Endothelial cell of umbilical vein (primary cell): ENCODE measurements around the gene PPM1L. TPM values are rescaled to one million over a fixed set of nuclear protein-coding genes. Genes with fewer than 3 reads are reported as not detected.
A peak's percentile ranks its signal among the peaks of the same experiment; 100 is the strongest.

Experiments used
- BruUV-seq: library from RNA; stranded (reverse); fragments of 400-500 nt; replicated peaks from 2 replicates; lab custom pipeline; 2021; lab: Mats Ljungman, UMichigan
- CTCF ChIA-PET: fragments of 300-600, 350-600 bp; sonication (Branson Sonifier 250); formaldehyde crosslinking; loops from one replicate; lab custom pipeline; 2021; ENCODE audit warnings: antibody characterized with exemption, inconsistent platforms; lab: Charles Lee
- POLR2A ChIA-PET: fragments of 300-600, 350-600 bp; sonication (Branson Sonifier 250); formaldehyde crosslinking; loops from one replicate; lab custom pipeline; 2021; ENCODE audit warnings: antibody characterized with exemption, inconsistent platforms; lab: Charles Lee
- DNase-seq: peaks from one replicate; pipeline ENCODE4 v3.0.0-alpha.2; 2011; ENCODE audit warnings: low read depth, low spot score
- FAIRE-seq: peaks from 2 replicates; lab custom pipeline; 2011; peaks lifted over from hg19 to GRCh38; lab: Jason Lieb, UNC
- H2AFZ ChIP-seq: 2 replicates; pipeline ENCODE4 v1.6.0; 2012; ENCODE audit warnings: low read depth, low read length, control low read depth, inconsistent platforms
- H3K27ac ChIP-seq: 2 replicates; pipeline ENCODE4 v1.5.1; 2011; ENCODE audit warnings: low read depth, mild to moderate bottlenecking, control low read depth, low read length, moderate library complexity; ENCODE audit not compliant: insufficient read depth
- H3K27me3 ChIP-seq, 2 experiments: 2 replicates each; pipeline versions ENCODE4 v1.6.0 to v1.6.1; 2011; ENCODE audit warnings: low read length in 2 of 2, mixed read lengths in 1 of 2; ENCODE audit not compliant: control insufficient read depth in 2 of 2, insufficient read depth in 2 of 2
- H3K36me3 ChIP-seq, 2 experiments: 2 replicates in 1 of 2; 3 replicates in 1 of 2; pipeline ENCODE4 v1.5.1; 2011; ENCODE audit warnings: low read length in 2 of 2, mild to moderate bottlenecking in 1 of 2, moderate library complexity in 1 of 2; ENCODE audit not compliant: control insufficient read depth in 2 of 2, insufficient read depth in 2 of 2; ENCODE audit errors: extremely low read depth in 1 of 2
- H3K4me1 ChIP-seq: 3 replicates; pipeline ENCODE4 v1.5.1; 2011; ENCODE audit warnings: mild to moderate bottlenecking, low read length; ENCODE audit not compliant: control insufficient read depth, insufficient read depth; ENCODE audit errors: extremely low read depth
- H3K4me2 ChIP-seq: 2 replicates; pipeline ENCODE4 v1.6.1; 2011; ENCODE audit warnings: low read length, control low read depth, mixed read lengths; ENCODE audit not compliant: insufficient read depth
- H3K4me3 ChIP-seq, 3 experiments: fragments of 200-600 bp in 1 of 3; sonication (generic), shearing (Covaris generic) in 1 of 3; replicated peaks in 1 of 3; 2 replicates each; pipeline ENCODE4 v1.5.1; 2011 to 2016; ENCODE audit warnings: control low read depth in 3 of 3, low read length in 3 of 3, mild to moderate bottlenecking in 2 of 3, inconsistent platforms in 1 of 3, low read depth in 1 of 3, moderate library complexity in 1 of 3; ENCODE audit not compliant: insufficient read depth in 1 of 3
- H3K79me2 ChIP-seq: 2 replicates; pipeline ENCODE4 v1.6.0; 2012; ENCODE audit warnings: low read length, inconsistent platforms; ENCODE audit not compliant: control insufficient read depth, insufficient read depth
- H3K9ac ChIP-seq: replicated peaks from 2 replicates; pipeline ENCODE3; 2011; ENCODE audit warnings: low read length, control low read depth; ENCODE audit not compliant: insufficient read depth; ENCODE audit errors: extremely low read depth
- H3K9me1 ChIP-seq: replicated peaks from 3 replicates; pipeline ENCODE4 v1.6.0; 2011; ENCODE audit warnings: mild to moderate bottlenecking, low read length; ENCODE audit not compliant: control insufficient read depth, insufficient read depth; ENCODE audit errors: extremely low read depth
- H3K9me3 ChIP-seq: replicated peaks from 2 replicates; pipeline ENCODE4 v1.5.1; 2012; ENCODE audit warnings: low read length, inconsistent platforms; ENCODE audit not compliant: control insufficient read depth, insufficient read depth
- H4K20me1 ChIP-seq: replicated peaks from 2 replicates; pipeline ENCODE3; 2011; ENCODE audit warnings: mild to moderate bottlenecking, low read length; ENCODE audit not compliant: control insufficient read depth, insufficient read depth; ENCODE audit errors: extremely low read depth
- CTCF ChIP-seq, 2 donors: IDR thresholded peaks; 1 replicate in 1 of 2; 2 replicates in 1 of 2; pipeline ENCODE4 v1.5.1; 2011; ENCODE audit warnings: low read length in 2 of 2, mild to moderate bottlenecking in 2 of 2, moderate library complexity in 2 of 2, control low read depth in 1 of 2, inconsistent platforms in 1 of 2, low read depth in 1 of 2; ENCODE audit not compliant: insufficient read depth in 1 of 2; ENCODE audit errors: extremely low read depth in 1 of 2
- EZH2 ChIP-seq: IDR thresholded peaks from 2 replicates; pipeline ENCODE4 v1.6.1; 2012; ENCODE audit warnings: borderline replicate concordance, low read depth, mild to moderate bottlenecking, moderate library complexity, low read length, inconsistent platforms; ENCODE audit not compliant: severe bottlenecking
- FOS ChIP-seq: IDR thresholded peaks from 2 replicates; pipeline ENCODE4 v1.6.1; 2011; ENCODE audit warnings: mild to moderate bottlenecking, low read length, moderate library complexity, borderline replicate concordance; ENCODE audit not compliant: insufficient read depth
- GATA2 ChIP-seq: IDR thresholded peaks from 2 replicates; pipeline ENCODE4 v1.7.0; 2011; ENCODE audit warnings: low read depth, mild to moderate bottlenecking, moderate library complexity, mixed read lengths, low read length; ENCODE audit not compliant: insufficient read length, insufficient read depth
- JUN ChIP-seq: IDR thresholded peaks from 2 replicates; pipeline ENCODE4 v1.6.1; 2011; ENCODE audit warnings: borderline replicate concordance, low read depth; ENCODE audit not compliant: insufficient read length, insufficient read depth
- MAX ChIP-seq: IDR thresholded peaks from 2 replicates; pipeline ENCODE4 v1.6.1; 2011; ENCODE audit not compliant: insufficient read depth, insufficient read length
- MYC ChIP-seq: IDR thresholded peaks from one replicate; pipeline ENCODE4 v1.6.1; 2011; ENCODE audit warnings: mild to moderate bottlenecking, low read depth, low read length
- POLR2A ChIP-seq: IDR thresholded peaks from 2 replicates; pipeline ENCODE4 v1.6.1; 2012; ENCODE audit warnings: low read depth, mild to moderate bottlenecking, control low read depth, low read length
- POLR2AphosphoS5 ChIP-seq: IDR thresholded peaks from 2 replicates; pipeline ENCODE4 v1.6.1; 2012; ENCODE audit warnings: low read depth, mild to moderate bottlenecking, control low read depth, low read length, moderate library complexity; ENCODE audit not compliant: insufficient read depth
- dilution Hi-C: fragments of 300-500 bp; cut with MboI; formaldehyde crosslinking; loops from one replicate; pipeline ENCODE4 v1.15.0; 2019; ENCODE audit warnings: low sequenced_read_pairs; ENCODE audit not compliant: extremely low pct_ligation_motif_present
- intact Hi-C: fragments of 100-400 bp; cut with micrococcal nuclease; formaldehyde crosslinking; loops from one replicate; pipeline ENCODE4 v1.10.0; 2022
- polyA plus RNA-seq, 4 experiments: library from polyadenylated mRNA; depleted of rRNA in 3 of 4; stranded (reverse) in 3 of 4; unstranded in 1 of 4; fragments of >200 nt; gene quantifications; 2 replicates each; pipeline versions ENCODE4 v1.2.1 to v1.2.3, GENCODE V29; 2011 to 2012; ENCODE audit warnings: missing spikeins in 1 of 4
- total RNA-seq: library from RNA; stranded (reverse); gene quantifications from 2 replicates; pipeline ENCODE4 v1.2.3, GENCODE V29; 2021

PPM1L gene
- total and polyA plus RNA-seq, 2 donors (not counting 3 experiments of a cell fraction or from before 2014, with no cell fraction given): 0.63 to 2.9 TPM

- no peak overlapping the region for H3K9ac ChIP-seq
- DNase-seq (no peak), FAIRE-seq (no peak)
- no peak for TF ChIP-seq GATA2
- no peak for TF ChIP-seq JUN
- no peak for TF ChIP-seq MYC
- H3K9me3 ChIP-seq: no peaks in the 10 kb centered on the region
- no peaks in the 10 kb centered on the region for H3K4me1 ChIP-seq
- no peaks in the 10 kb centered on the region for H3K36me3 ChIP-seq
- H3K79me2 ChIP-seq: no peaks in the 10 kb centered on the region
- intact Hi-C loops (no loop called here), dilution Hi-C loops (no loop called here)
- H2AFZ ChIP-seq: no peak overlapping the region
- no TSS peak for BruUV-seq
- POLR2A ChIA-PET: no interaction called here
- peaks cover 10% of the 10 kb centered on the region in 2 experiments for H3K27me3 ChIP-seq
- H4K20me1 ChIP-seq: no peaks in the 10 kb centered on the region
- no peak overlapping the region for H3K27ac ChIP-seq
- H3K4me2 ChIP-seq: no peak overlapping the region
- CTCF ChIA-PET: interaction anchor here (1.5 kb wide), 1 partner anchor 10 kb away, joined by 4 read pairs; no protein-coding TSS in a partner anchor
- H3K4me3 ChIP-seq: no peak overlapping the region
- no peaks in the 10 kb centered on the region for H3K9me1 ChIP-seq
Measured at GRCh38 chr3:160746976-160747375, 9.1 kb upstream of the PPM1L start.

GRCh38 chr3:160747422-160747821 lies 8.6 kb upstream of the PPM1L start:
- H3K9me1 ChIP-seq: no peaks in the 10 kb centered on the region
- intact Hi-C loops (no loop called here), dilution Hi-C loops (no loop called here)
- CTCF ChIA-PET: interaction anchor here (1.5 kb wide), 1 partner anchor 10 kb away, joined by 4 read pairs; no protein-coding TSS in a partner anchor
- H3K9ac ChIP-seq: no peak overlapping the region
- no peaks in the 10 kb centered on the region for H3K36me3 ChIP-seq
- no peak overlapping the region for H2AFZ ChIP-seq
- no peak overlapping the region for H3K27ac ChIP-seq
- H3K27me3 ChIP-seq: peaks cover 10% of the 10 kb centered on the region in 2 experiments
- H3K4me3 ChIP-seq: no peak overlapping the region
- FAIRE-seq (no peak), DNase-seq (peak; percentile 18)
- POLR2A ChIA-PET: no interaction called here
- H3K79me2 ChIP-seq: no peaks in the 10 kb centered on the region
- no peaks in the 10 kb centered on the region for H3K9me3 ChIP-seq
- no TSS peak for BruUV-seq
- H3K4me1 ChIP-seq: no peaks in the 10 kb centered on the region
- H3K4me2 ChIP-seq: no peak overlapping the region
- TF ChIP-seq POLR2A: no peak
- no peak for TF ChIP-seq CTCF (IDR thresholded peaks at IDR 0.05; ENCODE audit: extremely low read depth in 1 of 2, insufficient read depth in 1 of 2, low read depth in 1 of 2, low read length in 2 of 2)
- no peak for TF ChIP-seq EZH2
- no peak for TF ChIP-seq MAX
- no peak for TF ChIP-seq JUN
- no peak for TF ChIP-seq MYC
- TF ChIP-seq FOS: no peak
- no peak for TF ChIP-seq POLR2AphosphoS5
- TF ChIP-seq GATA2: no peak
- H4K20me1 ChIP-seq: no peaks in the 10 kb centered on the region
